GM12873 (cell line): ENCODE results near the gene ADAMTS9.

Source experiments
- CTCF ChIP-seq: IDR thresholded peaks from 2 replicates; pipeline ENCODE4 v1.5.1; 2012; ENCODE audit warnings: low read depth, mild to moderate bottlenecking, moderate library complexity, low read length, control low read depth; ENCODE audit not compliant: insufficient read depth; ENCODE audit errors: missing control alignments

The ADAMTS9 gene

DNA sequence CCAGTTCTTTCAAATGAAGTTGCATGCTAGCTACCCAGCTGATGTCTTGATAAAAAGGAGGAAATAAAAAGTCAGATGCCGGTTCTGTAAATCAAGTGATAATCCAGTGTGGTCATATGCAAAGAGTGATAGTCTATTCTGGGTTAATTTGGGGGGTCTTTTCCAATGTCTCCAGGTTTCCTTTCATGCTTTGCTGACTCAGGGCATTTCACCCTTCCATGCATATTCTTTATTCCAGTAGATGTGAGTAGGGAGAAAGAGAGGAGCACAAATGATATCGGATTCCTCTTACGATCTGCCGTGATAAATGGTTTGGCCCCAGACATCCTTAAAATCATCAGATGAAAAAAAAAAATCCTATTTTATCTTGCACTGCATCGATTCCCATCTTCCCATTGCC is 60.8 kb downstream of the ADAMTS9 start:
- TF ChIP-seq CTCF, result no peak

GRCh38 chr3:64625381-64625780 is 62.4 kb downstream of the ADAMTS9 start:
- no peak for TF ChIP-seq CTCF

GRCh38 chr3:64623125-64623524 is 64.7 kb downstream of the ADAMTS9 start:
- no peak for TF ChIP-seq CTCF

DNA sequence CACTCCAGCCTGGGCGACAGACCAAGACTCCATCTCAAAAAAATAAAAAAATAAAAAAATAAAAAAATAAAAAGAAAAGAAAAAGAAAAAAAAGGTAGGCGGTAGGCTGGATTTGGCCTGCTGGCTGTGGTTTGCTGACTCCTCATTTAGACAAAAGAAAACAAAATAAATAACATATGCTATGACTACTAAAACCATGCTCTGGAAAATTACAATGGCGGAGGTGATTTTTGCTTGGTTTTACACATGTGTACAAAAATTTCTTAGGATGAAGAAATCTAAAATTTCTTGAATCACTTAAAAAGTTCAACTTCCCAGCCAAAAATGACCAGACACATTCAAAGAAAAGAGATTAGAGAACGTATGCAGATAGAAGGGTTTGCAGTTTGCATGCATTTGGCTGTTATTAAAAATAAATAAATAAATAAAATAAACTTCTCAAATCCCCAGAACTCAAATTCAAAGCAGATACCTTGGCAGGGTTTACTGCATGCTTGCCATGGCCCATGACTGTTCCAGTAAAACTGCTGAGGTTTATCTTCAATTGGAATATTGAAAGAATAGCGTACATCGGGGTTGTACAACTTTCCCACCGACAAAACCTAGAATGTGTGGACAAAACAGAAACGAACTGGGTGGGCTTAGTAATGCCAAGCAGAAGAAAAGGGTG is 65.9 kb downstream of the ADAMTS9 start:
- TF ChIP-seq CTCF, result no peak

- TF ChIP-seq CTCF, result no peak
Observed at GRCh38 chr3:64621275-64621674, 66.5 kb downstream of the ADAMTS9 start.

- no peak for TF ChIP-seq CTCF
Observed at GRCh38 chr3:64620020-64620419, 67.8 kb downstream of the ADAMTS9 start.

GRCh38 chr3:64619216-64619615 is 68.6 kb downstream of the ADAMTS9 start:
- TF ChIP-seq CTCF, result no peak
